HepG2 (cell line): ENCODE results near the gene TTC32. TPM values are rescaled to one million over a fixed set of nuclear protein-coding genes. Genes with fewer than 3 reads are reported as not detected.

Experiments used
- ARNT ChIP-seq: fragments of 450-650 bp; IDR thresholded peaks from 2 replicates; pipeline ENCODE4 v1.6.1; 2017
- CCDC6 ChIP-seq: sonication (generic); formaldehyde crosslinking; IDR thresholded peaks from 2 replicates; pipeline ENCODE4 v1.8.1; 2022; ENCODE audit warnings: mild to moderate bottlenecking, missing genetic modification reagents, moderate library complexity
- FOXO4 ChIP-seq: sonication (generic); formaldehyde crosslinking; conservative IDR thresholded peaks from 2 replicates; pipeline ENCODE4 v1.8.1; 2023; ENCODE audit warnings: missing genetic modification reagents
- GFI1 ChIP-seq: sonication (generic); formaldehyde crosslinking; IDR thresholded peaks from 2 replicates; pipeline ENCODE4 v1.5.0; 2020; ENCODE audit warnings: missing genetic modification reagents, mild to moderate bottlenecking, borderline replicate concordance
- JUN ChIP-seq: sonication (generic); formaldehyde crosslinking; IDR thresholded peaks from 2 replicates; pipeline ENCODE4 v1.4.0; 2020; ENCODE audit warnings: mild to moderate bottlenecking, missing genetic modification reagents
- NR0B2 ChIP-seq: sonication (generic); formaldehyde crosslinking; IDR thresholded peaks from 2 replicates; pipeline ENCODE4 v1.4.0; 2020; ENCODE audit warnings: mild to moderate bottlenecking, missing genetic modification reagents
- RERE ChIP-seq: IDR thresholded peaks from 2 replicates; pipeline ENCODE4 v1.6.1; 2016; ENCODE audit warnings: low read depth, missing genetic modification reagents, missing compliant biosample characterization
- SALL2 ChIP-seq: sonication (generic); formaldehyde crosslinking; IDR thresholded peaks from 2 replicates; pipeline ENCODE4 v1.8.1; 2023; ENCODE audit warnings: mild to moderate bottlenecking, missing genetic modification reagents, inconsistent platforms
- SATB2 ChIP-seq: sonication (generic); formaldehyde crosslinking; IDR thresholded peaks from 2 replicates; pipeline ENCODE4 v1.5.0; 2020; ENCODE audit warnings: missing genetic modification reagents
- SIN3B ChIP-seq: fragments of 150-350 bp; IDR thresholded peaks from 2 replicates; pipeline ENCODE4 v1.6.1; 2014; ENCODE audit warnings: low read length
- SMARCE1 ChIP-seq: fragments of 450-650 bp; IDR thresholded peaks from 2 replicates; pipeline ENCODE4 v1.6.1; 2017; ENCODE audit warnings: borderline replicate concordance
- ZBTB43 ChIP-seq: sonication (generic); formaldehyde crosslinking; conservative IDR thresholded peaks from 2 replicates; pipeline ENCODE4 v1.4.0; 2020; ENCODE audit warnings: missing genetic modification reagents
- ZBTB44 ChIP-seq: sonication (generic); formaldehyde crosslinking; IDR thresholded peaks from 2 replicates; pipeline ENCODE4 v1.4.0; 2020; ENCODE audit warnings: missing genetic modification reagents
- ZEB1 ChIP-seq: IDR thresholded peaks from 2 replicates; pipeline ENCODE4 v1.6.1; 2012; ENCODE audit warnings: mild to moderate bottlenecking, low read depth, inconsistent platforms; ENCODE audit not compliant: insufficient replicate concordance
- ZMYM4 ChIP-seq: sonication (generic); formaldehyde crosslinking; IDR thresholded peaks from 2 replicates; pipeline ENCODE4 v1.8.1; 2023; ENCODE audit warnings: mild to moderate bottlenecking, missing genetic modification reagents
- ZNF253 ChIP-seq: sonication (generic); formaldehyde crosslinking; IDR thresholded peaks from 2 replicates; pipeline ENCODE4 v1.8.0; 2022; ENCODE audit warnings: mild to moderate bottlenecking, missing genetic modification reagents, borderline replicate concordance
- ZNF780A ChIP-seq: sonication (generic); formaldehyde crosslinking; IDR thresholded peaks from 2 replicates; pipeline ENCODE4 v1.8.0; 2022; ENCODE audit warnings: mild to moderate bottlenecking, missing genetic modification reagents, moderate library complexity
- ZNF792 ChIP-seq: IDR thresholded peaks from 2 replicates; pipeline ENCODE4 v1.6.1; 2016
- ZSCAN12 ChIP-seq: sonication (generic); formaldehyde crosslinking; IDR thresholded peaks from 2 replicates; pipeline ENCODE4 v1.9.0; 2021; ENCODE audit warnings: mild to moderate bottlenecking, missing genetic modification reagents
- polyA plus RNA-seq, 8 experiments: library from polyadenylated mRNA; depleted of rRNA in 3 of 8; stranded (reverse) in 7 of 8; unstranded in 1 of 8; fragments of >200 nt; fragmentation: Illumina TruSeq in 4 of 8; extraction: Trizol in 4 of 8; gene quantifications; 2 replicates each; pipeline versions ENCODE4 v1.2.1 to v1.2.3, GENCODE V29; 2011 to 2016; ENCODE audit warnings: low read depth in 4 of 8, missing spikeins in 1 of 8, mixed read lengths in 1 of 8; ENCODE audit not compliant: insufficient read depth in 1 of 8
- total RNA-seq, 5 experiments: library from RNA; depleted of rRNA; stranded (reverse); fragments of >200 nt; fragmentation: Illumina TruSeq; extraction: Trizol; gene quantifications; 2 replicates each; pipeline ENCODE4 v1.2.3, GENCODE V29; 2016; ENCODE audit warnings: low read depth in 1 of 5

Gene TTC32
- total and polyA plus RNA-seq, 2 of the 13 experiments (the other 11 are each of a cell fraction or from before 2014, with no cell fraction given) = 21.6 to 38.3 TPM

GRCh38 chr2:19863303-19864041 lies 38.3 kb downstream of the TTC32 start (continued):
- TF ChIP-seq CCDC6 (CRISPR knock-in tag) = peak; percentile 94
- peak; percentile 35; the same call in 1 of the 2 replicates for TF ChIP-seq SALL2
- TF ChIP-seq ZMYM4 (CRISPR knock-in tag) = peak; percentile 93
- TF ChIP-seq ZSCAN12 (CRISPR knock-in tag) = no peak
- TF ChIP-seq SIN3B = peak; percentile 12; the same call in 1 of the 2 replicates
- no peak for TF ChIP-seq SMARCE1
- TF ChIP-seq JUN (CRISPR knock-in tag) = no peak
- no peak for TF ChIP-seq ARNT
- TF ChIP-seq NR0B2 (CRISPR knock-in tag) = peak; percentile 68; the same call in 1 of the 2 replicates
- TF ChIP-seq SATB2 (CRISPR knock-in tag) = no peak
- 0 out of 2 replicates have a peak, but pooled peaks have one; percentile 36 for TF ChIP-seq RERE (CRISPR knock-in tag)
- no peak for TF ChIP-seq ZNF780A
- no peak for TF ChIP-seq ZEB1
- TF ChIP-seq ZNF253 (CRISPR knock-in tag) = no peak; the same call in 1 of the 2 replicates
- peak; percentile 36; the same call in 1 of the 2 replicates for TF ChIP-seq ZBTB44
- no peak for TF ChIP-seq ZNF792
- no peak for TF ChIP-seq GFI1 (CRISPR knock-in tag)
- no peak for TF ChIP-seq ZBTB43 (CRISPR knock-in tag)
- TF ChIP-seq FOXO4 (CRISPR knock-in tag) = no peak
